PC-3 (cell line): ENCODE data around the gene ADORA2B. TPM values are rescaled to one million over a fixed set of nuclear protein-coding genes. Genes with fewer than 3 reads are reported as not detected.

Source experiments
- ATAC-seq: fragments of 200-7000 bp; cut with Tn5 transposase; 2 replicates; pipeline ENCODE4 v1.9.1; 2020; ENCODE audit warnings: mild to moderate bottlenecking, moderate library complexity
- BruUV-seq: library from RNA; stranded (reverse); fragments of 400-500 nt; replicated peaks from 2 replicates; lab custom pipeline; 2021; lab: Mats Ljungman, UMichigan
- CTCF ChIA-PET: fragments of 300-600 bp; sonication (Branson Sonifier 250); formaldehyde crosslinking; loops from one replicate; lab custom pipeline; 2022; ENCODE audit warnings: antibody characterized with exemption; lab: Charles Lee
- POLR2A ChIA-PET: fragments of 300-600 bp; sonication (Branson Sonifier 250); formaldehyde crosslinking; loops from one replicate; lab custom pipeline; 2022; ENCODE audit warnings: antibody characterized with exemption; ENCODE audit not compliant: unreplicated experiment; lab: Charles Lee
- DNase-seq: peaks from one replicate; pipeline ENCODE4 v3.0.0-alpha.2; 2015
- H2AFZ ChIP-seq: fragments of 300-600 bp; sonication (generic); 2 replicates; pipeline ENCODE4 v1.6.0; 2016; ENCODE audit warnings: antibody characterized with exemption, low read length
- H3F3A ChIP-seq: fragments of 300-600 bp; sonication (generic); one replicate; pipeline ENCODE4 v1.6.0; 2017; ENCODE audit warnings: antibody characterized with exemption, low read length, control low read depth, mild to moderate bottlenecking; ENCODE audit not compliant: unreplicated experiment
- H3K27ac ChIP-seq: fragments of 300-600 bp; sonication (generic); 2 replicates; pipeline ENCODE4 v1.5.1; 2016; ENCODE audit warnings: mild to moderate bottlenecking, low read length
- H3K27me3 ChIP-seq: fragments of 300-600 bp; sonication (generic); 2 replicates; pipeline ENCODE4 v1.6.1; 2016; ENCODE audit warnings: low read length, mixed read lengths
- H3K36me3 ChIP-seq: fragments of 300-600 bp; sonication (generic); 2 replicates; pipeline ENCODE4 v1.6.1; 2016; ENCODE audit warnings: low read depth, mixed run types, low read length, mixed read lengths
- H3K4me1 ChIP-seq: fragments of 300-600 bp; sonication (generic); 2 replicates; pipeline ENCODE4 v1.5.1; 2016; ENCODE audit warnings: low read length; ENCODE audit not compliant: insufficient read depth
- H3K4me2 ChIP-seq: fragments of 300-600 bp; sonication (generic); 2 replicates; pipeline ENCODE4 v1.6.0; 2016; ENCODE audit warnings: low read length
- H3K4me3 ChIP-seq: fragments of 300-600 bp; sonication (generic); 2 replicates; pipeline ENCODE4 v1.5.1; 2016; ENCODE audit warnings: mild to moderate bottlenecking, low read length, mixed read lengths
- H3K79me2 ChIP-seq: fragments of 300-600 bp; sonication (generic); 2 replicates; pipeline ENCODE4 v1.6.1; 2017; ENCODE audit warnings: low read length, mixed read lengths
- H3K9ac ChIP-seq: fragments of 300-600 bp; sonication (generic); 2 replicates; pipeline ENCODE4 v1.6.0; 2016; ENCODE audit warnings: mild to moderate bottlenecking, low read length
- H3K9me2 ChIP-seq: fragments of 300-600 bp; sonication (generic); replicated peaks from 2 replicates; pipeline ENCODE4 v1.6.1; 2016; ENCODE audit warnings: mixed run types, low read length, mixed read lengths
- H3K9me3 ChIP-seq: fragments of 300-600 bp; sonication (generic); 2 replicates; pipeline ENCODE4 v1.6.1; 2016; ENCODE audit warnings: low read length, mixed read lengths
- H4K20me1 ChIP-seq: fragments of 300-600 bp; sonication (generic); 2 replicates; pipeline ENCODE4 v1.6.1; 2016; ENCODE audit warnings: low read length, mixed read lengths
- CTCF ChIP-seq: fragments of 300-600 bp; sonication (generic); conservative IDR thresholded peaks from 2 replicates; pipeline ENCODE4 v1.5.1; 2017; ENCODE audit warnings: antibody characterized with exemption, low read depth, mild to moderate bottlenecking, low read length
- EZH2 ChIP-seq: fragments of 300-600 bp; sonication (generic); IDR thresholded peaks from one replicate; pipeline ENCODE4 v1.6.1; 2017; ENCODE audit warnings: antibody characterized with exemption, mild to moderate bottlenecking, low read length; ENCODE audit not compliant: unreplicated experiment
- EZH2phosphoT487 ChIP-seq: fragments of 300-600 bp; sonication (generic); IDR thresholded peaks from 2 replicates; pipeline ENCODE4 v1.6.1; 2018; ENCODE audit warnings: mild to moderate bottlenecking, antibody characterized with exemption, low read length, borderline replicate concordance
- intact Hi-C: fragments of 100-400 bp; cut with micrococcal nuclease; formaldehyde crosslinking; loops from 2 replicates; pipeline ENCODE4 v1.9.0; 2023
- total RNA-seq: library from RNA; depleted of rRNA; stranded (reverse); fragments of >200 nt; gene quantifications from 2 replicates; pipeline ENCODE4 v1.2.3, GENCODE V29; 2014

The ADORA2B gene
- total RNA-seq, 1 experiment from 2014 or later, result 118 TPM

- Histone ChIP-seq H4K20me1 (no peaks in the 10 kb centered on the region), H3K79me2 (no peaks in the 10 kb centered on the region), H3K4me3 (no peak overlapping the region), H3K27ac (no peak overlapping the region), H3K9me3 (no peaks in the 10 kb centered on the region), H2AFZ (no peak overlapping the region), H3K9me2 (no peaks in the 10 kb centered on the region), H3K36me3 (no peaks in the 10 kb centered on the region), H3K9ac (no peak overlapping the region), H3F3A (no peaks in the 10 kb centered on the region), H3K4me1 (peaks cover 5% of the 10 kb centered on the region; the same call in 1 of the 2 replicates), H3K4me2 (no peak overlapping the region), H3K27me3 (no peaks in the 10 kb centered on the region)
- DNase-seq, result no peak
- TF ChIP-seq CTCF (no peak), EZH2phosphoT487 (no peak), EZH2 (no peak)
- ChIA-PET CTCF (no interaction called here), POLR2A (interaction anchor here (0.5 kb wide), 1 partner anchor 91 kb away, joined by 13 read pairs; no protein-coding TSS in a partner anchor)
- intact Hi-C loops, result no loop called here
- ATAC-seq, result no peak
- no TSS peak for BruUV-seq
Observed at GRCh38 chr17:15930426-15930825, 14.5 kb upstream of the ADORA2B start.

- H3K9ac ChIP-seq, result no peak overlapping the region
- no peaks in the 10 kb centered on the region for H4K20me1 ChIP-seq
- H2AFZ ChIP-seq, result no peak overlapping the region
- peak; percentile 45 for DNase-seq
- H3K36me3 ChIP-seq, result no peaks in the 10 kb centered on the region
- ChIA-PET CTCF (no interaction called here), POLR2A (no interaction called here)
- ATAC-seq, result no peak
- intact Hi-C loops, result no loop called here
- H3K4me2 ChIP-seq, result no peak overlapping the region
- no peaks in the 10 kb centered on the region for H3K9me2 ChIP-seq
- no peak overlapping the region for H3K27ac ChIP-seq
- H3K9me3 ChIP-seq, result no peaks in the 10 kb centered on the region
- H3K27me3 ChIP-seq, result no peaks in the 10 kb centered on the region
- H3K79me2 ChIP-seq, result no peaks in the 10 kb centered on the region
- H3F3A ChIP-seq, result no peaks in the 10 kb centered on the region
- no TSS peak for BruUV-seq
- H3K4me1 ChIP-seq, result peaks cover 5% of the 10 kb centered on the region; the same call in 1 of the 2 replicates
- no peak overlapping the region for H3K4me3 ChIP-seq
- TF ChIP-seq EZH2 (no peak), CTCF (no peak), EZH2phosphoT487 (no peak)
Observed at GRCh38 chr17:15931394-15931793, 13.5 kb upstream of the ADORA2B start.

DNA sequence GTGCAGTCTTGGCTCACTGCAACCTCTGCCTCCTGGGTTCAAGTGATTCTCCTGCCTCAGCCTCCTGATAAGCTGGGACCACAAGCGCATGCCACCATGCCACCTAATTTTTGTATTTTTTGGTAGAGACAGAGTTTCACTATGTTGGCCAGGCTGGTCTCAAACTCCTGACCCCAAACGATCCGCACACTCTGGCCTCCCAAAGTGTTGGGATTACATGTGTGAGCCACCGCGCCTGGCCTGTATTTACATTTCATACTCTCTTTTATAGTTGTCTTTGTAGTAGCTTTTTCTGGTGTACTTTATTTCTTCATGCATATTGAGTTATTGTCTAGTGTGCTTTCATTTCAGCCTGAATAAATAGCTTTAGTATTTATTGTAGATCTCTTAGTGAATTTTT is 10.1 kb upstream of the ADORA2B start:
- no TSS peak for BruUV-seq
- Histone ChIP-seq H3K27ac (no peak overlapping the region), H3K4me2 (no peak overlapping the region), H3K9me3 (no peaks in the 10 kb centered on the region), H4K20me1 (no peaks in the 10 kb centered on the region), H3K27me3 (no peaks in the 10 kb centered on the region), H3K36me3 (no peaks in the 10 kb centered on the region), H2AFZ (no peak overlapping the region), H3K9ac (no peak overlapping the region), H3K4me1 (peaks cover 5% of the 10 kb centered on the region; the same call in 1 of the 2 replicates), H3K4me3 (no peak overlapping the region), H3K79me2 (no peaks in the 10 kb centered on the region), H3F3A (no peaks in the 10 kb centered on the region), H3K9me2 (no peaks in the 10 kb centered on the region)
- no peak for DNase-seq
- ChIA-PET POLR2A (no interaction called here), CTCF (no interaction called here)
- TF ChIP-seq EZH2phosphoT487 (no peak), EZH2 (no peak), CTCF (no peak)
- ATAC-seq, result no peak
- intact Hi-C loops, result no loop called here
